ENCODE measurements around the gene NUPR2. TPM values are rescaled to one million over a fixed set of nuclear protein-coding genes. Genes with fewer than 3 reads are reported as not detected.

Gene NUPR2
- total RNA-seq, 1 experiment from 2014 or later: not detected

GRCh38 chr7:56125831-56126230 lies 9.6 kb upstream of the NUPR2 start:
- H3K4me1 ChIP-seq (ENCODE audit: insufficient read depth, low read length): no peaks in the 10 kb centered on the region
- H3K9me3 Mint-ChIP-seq: peaks cover 84 to 96% of the 10 kb centered on the region in 2 experiments

More at GRCh38 chr7:56125831-56126230, 9.6 kb upstream of the NUPR2 start:
- no peak overlapping the region for H3K27ac Mint-ChIP-seq
- no peak overlapping the region for H2BK20ac ChIP-seq (ENCODE audit: low read depth, low read length, poor library complexity, severe bottlenecking)
- no peak overlapping the region for H3K4me3 Mint-ChIP-seq
- no peak for DNase-seq
- no peak overlapping the region for H3K18ac ChIP-seq (ENCODE audit: insufficient read length, low read depth, low read length)
- H3K4me1 Mint-ChIP-seq: no peaks in the 10 kb centered on the region
- H3K14ac ChIP-seq (ENCODE audit: insufficient read depth, low read length): no peak overlapping the region
- no peak overlapping the region for H3K56ac ChIP-seq (ENCODE audit: insufficient read length, low read depth, low read length)
- H2BK12ac ChIP-seq (ENCODE audit: insufficient read length, low read depth, low read length): no peak overlapping the region
- WGBS (ENCODE audit: extremely low coverage, insufficient read length, low lambda C conversion rate): no CpG with 5 or more reads among the region's 8 CpGs
- no peak overlapping the region for H3K23ac ChIP-seq (ENCODE audit: insufficient read length, low read depth, low read length)
- H3K9me3 ChIP-seq (ENCODE audit: control insufficient read depth, low read depth, low read length): peaks cover 75% of the 10 kb centered on the region
- no peaks in the 10 kb centered on the region for H3K79me2 ChIP-seq (ENCODE audit: insufficient read depth, low read length)
- H2BK5ac ChIP-seq (ENCODE audit: insufficient read length, low read length): no peak overlapping the region
- no peaks in the 10 kb centered on the region for H3K23me2 ChIP-seq (ENCODE audit: insufficient read length, low read depth, low read length, poor library complexity, severe bottlenecking)
- no peak overlapping the region for H2BK120ac ChIP-seq (ENCODE audit: low read depth, low read length, poor library complexity, severe bottlenecking)
- H3K4ac ChIP-seq (ENCODE audit: low read depth, low read length): no peak overlapping the region
- no peak overlapping the region for H2AFZ ChIP-seq (ENCODE audit: low read length)
- no peak overlapping the region for H3K27ac ChIP-seq (ENCODE audit: insufficient read length, low read depth, low read length)
- no peak overlapping the region for H2BK15ac ChIP-seq (ENCODE audit: low read depth, low read length)
- H3K4me2 ChIP-seq (ENCODE audit: insufficient read depth, insufficient read length, low read length): no peak overlapping the region
- no peaks in the 10 kb centered on the region for H3K79me1 ChIP-seq (ENCODE audit: insufficient read depth, low read depth, low read length, poor library complexity, severe bottlenecking)
- TF ChIP-seq CTCF (conservative IDR thresholded peaks at IDR 0.05): no peak
- H3T11ph ChIP-seq (ENCODE audit: low read length): no peak overlapping the region
- no peaks in the 10 kb centered on the region for H3K27me3 Mint-ChIP-seq (ENCODE audit: low read depth)
- peaks cover 3 to 19% (median 7%) of the 10 kb centered on the region in 3 experiments; a peak in 6 of 7 replicates for H3K36me3 Mint-ChIP-seq (ENCODE audit: insufficient read depth in 1 of 3, low read depth in 3 of 3)
- H3K27me3 ChIP-seq (ENCODE audit: insufficient read depth, low read length): no peaks in the 10 kb centered on the region
- H4K8ac ChIP-seq (replicated peaks; ENCODE audit: insufficient read length, low read depth, low read length): no peak overlapping the region
- H3K9ac ChIP-seq (ENCODE audit: extremely low read depth, insufficient read length, low read length): no peak overlapping the region
- H4K5ac ChIP-seq (ENCODE audit: insufficient read length, low read depth, low read length): no peak overlapping the region
- H4K20me1 ChIP-seq (ENCODE audit: control insufficient read depth, insufficient read depth, insufficient read length): no peaks in the 10 kb centered on the region
- H2AK5ac ChIP-seq (ENCODE audit: insufficient read length, low read length): no peak overlapping the region
- H4K91ac ChIP-seq (ENCODE audit: insufficient read length, low read depth, low read length): no peak overlapping the region
